Activated T-cell treated with anti-CD3 and anti-CD28 coated beads, Interleukin-2, amount 50 U/mL, for 24 hours (primary cell): ENCODE data around the gene RHOT1.

Source experiments
- DNase-seq: peaks from one replicate; pipeline ENCODE4 v3.0.0-alpha.2; 2020
- H3K27ac Mint-ChIP-seq: 2 replicates; pipeline ENCODE4 v1.8.0; 2020; ENCODE audit warnings: mild to moderate bottlenecking, mixed read lengths
- H3K27me3 Mint-ChIP-seq: 2 replicates; pipeline ENCODE4 v1.8.0; 2020; ENCODE audit warnings: mixed read lengths
- H3K36me3 Mint-ChIP-seq: 2 replicates; pipeline ENCODE4 v1.8.0; 2020; ENCODE audit warnings: low read depth, mixed read lengths
- H3K4me1 Mint-ChIP-seq: 2 replicates; pipeline ENCODE4 v1.8.0; 2020; ENCODE audit warnings: low read depth, mixed read lengths
- H3K4me3 Mint-ChIP-seq: 2 replicates; pipeline ENCODE4 v1.8.0; 2020; ENCODE audit warnings: mild to moderate bottlenecking, moderate library complexity, mixed read lengths
- H3K9me3 Mint-ChIP-seq: 2 replicates; pipeline ENCODE4 v1.8.0; 2020; ENCODE audit warnings: mixed read lengths

Gene RHOT1

DNA sequence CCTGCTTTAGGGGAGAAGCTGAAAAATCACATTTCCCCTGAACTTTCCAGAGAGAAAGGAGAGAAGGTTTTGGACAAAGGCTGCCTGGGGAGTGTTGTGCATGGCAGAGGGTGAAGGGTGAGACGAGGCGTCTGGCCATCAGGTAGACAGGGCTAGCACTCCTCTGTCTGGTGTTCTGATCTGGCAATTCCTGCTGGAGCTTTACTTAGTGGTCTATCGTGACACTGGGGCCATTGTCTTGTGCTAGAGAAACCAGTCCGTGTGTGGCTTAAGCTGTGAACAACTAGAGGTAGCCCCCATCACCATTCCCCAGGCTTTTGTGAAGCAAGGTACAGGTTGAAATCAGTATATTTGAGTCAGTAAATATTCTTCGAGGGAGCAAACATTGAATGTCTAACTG, 131.8 kb downstream of the RHOT1 start:
- Mint-ChIP-seq H3K27me3 (peaks cover 38% of the 10 kb centered on the region), H3K27ac (no peak overlapping the region), H3K36me3 (no peaks in the 10 kb centered on the region)

DNA sequence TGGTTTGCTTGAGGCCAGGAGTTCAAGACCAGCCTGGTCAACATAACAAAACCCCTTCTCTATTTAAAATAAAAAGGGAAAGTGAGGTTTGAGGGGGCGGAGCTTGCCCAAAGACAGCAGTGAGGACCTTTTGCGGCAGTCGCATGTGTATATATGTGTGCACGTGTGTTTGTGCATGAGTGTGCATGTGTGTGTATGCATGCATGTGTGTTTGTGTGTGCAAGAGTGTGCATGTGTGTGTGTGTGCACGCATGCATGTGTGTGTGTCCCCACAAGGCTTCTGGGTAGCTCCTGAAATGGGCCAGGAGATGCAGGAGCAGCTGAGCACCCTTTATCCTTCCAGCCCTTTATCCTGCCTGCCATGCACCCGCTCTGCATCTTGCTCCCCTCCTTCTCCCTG, 132.3 kb downstream of the RHOT1 start:
- DNase-seq, result no peak
- Mint-ChIP-seq H3K27ac (no peak overlapping the region), H3K4me3 (no peak overlapping the region), H3K36me3 (no peaks in the 10 kb centered on the region), H3K27me3 (peaks cover 32% of the 10 kb centered on the region), H3K9me3 (no peaks in the 10 kb centered on the region), H3K4me1 (no peaks in the 10 kb centered on the region)

More for the DNA sequence above, 131.8 kb downstream of the RHOT1 start:
- H3K4me3 Mint-ChIP-seq, result no peak overlapping the region
- no peak for DNase-seq
- H3K4me1 Mint-ChIP-seq, result no peaks in the 10 kb centered on the region
- H3K9me3 Mint-ChIP-seq, result no peaks in the 10 kb centered on the region
